Osteoblast (primary cell): ENCODE results near the gene TRIO. TPM values are rescaled to one million over a fixed set of nuclear protein-coding genes. Genes with fewer than 3 reads are reported as not detected.

Experiments
- DNase-seq: peaks from one replicate; pipeline ENCODE4 v3.0.0; 2011; ENCODE audit warnings: low spot score, mixed read lengths; ENCODE audit not compliant: insufficient read length; ENCODE audit errors: missing footprints
- H2AFZ ChIP-seq: 2 replicates; pipeline ENCODE4 v1.6.0; 2011; ENCODE audit warnings: mild to moderate bottlenecking, low read length
- H3K27ac ChIP-seq: 2 replicates; pipeline ENCODE4 v1.5.1; 2011; ENCODE audit warnings: mild to moderate bottlenecking, low read depth, low read length, moderate library complexity
- H3K27me3 ChIP-seq: 2 replicates; pipeline ENCODE4 v1.6.0; 2012; ENCODE audit warnings: mild to moderate bottlenecking, control low read depth, inconsistent platforms, low read length, moderate library complexity; ENCODE audit not compliant: insufficient read depth
- H3K36me3 ChIP-seq: 2 replicates; pipeline ENCODE4 v1.5.1; 2011; ENCODE audit warnings: mild to moderate bottlenecking, low read length, control low read depth, moderate library complexity; ENCODE audit not compliant: insufficient read depth
- H3K4me1 ChIP-seq: 2 replicates; pipeline ENCODE4 v1.5.1; 2011; ENCODE audit warnings: mild to moderate bottlenecking, low read length, control low read depth, moderate library complexity; ENCODE audit not compliant: insufficient read depth
- H3K4me2 ChIP-seq: 2 replicates; pipeline ENCODE4 v1.6.0; 2011; ENCODE audit warnings: mild to moderate bottlenecking, low read length; ENCODE audit not compliant: insufficient read depth
- H3K4me3 ChIP-seq: fragments of 200-600 bp; sonication (generic); 3 replicates; pipeline ENCODE4 v1.5.1; 2012; ENCODE audit warnings: mild to moderate bottlenecking, low read length, inconsistent platforms; ENCODE audit not compliant: insufficient read depth
- H3K79me2 ChIP-seq: 2 replicates; pipeline ENCODE4 v1.6.0; 2012; ENCODE audit warnings: mild to moderate bottlenecking, low read length, control low read depth, inconsistent platforms; ENCODE audit not compliant: insufficient read depth
- H3K9me3 ChIP-seq: 2 replicates; pipeline ENCODE4 v1.5.1; 2011; ENCODE audit warnings: low read depth, low read length, control low read depth
- H4K20me1 ChIP-seq: 2 replicates; pipeline ENCODE4 v1.6.0; 2012; ENCODE audit warnings: mild to moderate bottlenecking, low read length, control low read depth; ENCODE audit not compliant: insufficient read depth
- total RNA-seq: library from RNA; depleted of rRNA; stranded (reverse); fragments of >200 nt; gene quantifications from 2 replicates; pipeline ENCODE4 v1.2.3, GENCODE V29; 2012
- TF ChIP-seq, protein P1 (sequence below): IDR thresholded peaks from 2 replicates; pipeline ENCODE4 v1.5.1; 2011; ENCODE audit warnings: mild to moderate bottlenecking, low read depth, low read length, moderate library complexity; ENCODE audit errors: extremely low read depth

The TRIO gene
- total RNA-seq, 1 donor, result 274 TPM

GRCh38 chr5:14407746-14408175 lies 264.6 kb downstream of the TRIO start:
- Histone ChIP-seq H3K79me2 (peaks cover 21% of the 10 kb centered on the region), H3K4me1 (peaks cover 40% of the 10 kb centered on the region)
- DNase-seq, result no peak

DNA sequence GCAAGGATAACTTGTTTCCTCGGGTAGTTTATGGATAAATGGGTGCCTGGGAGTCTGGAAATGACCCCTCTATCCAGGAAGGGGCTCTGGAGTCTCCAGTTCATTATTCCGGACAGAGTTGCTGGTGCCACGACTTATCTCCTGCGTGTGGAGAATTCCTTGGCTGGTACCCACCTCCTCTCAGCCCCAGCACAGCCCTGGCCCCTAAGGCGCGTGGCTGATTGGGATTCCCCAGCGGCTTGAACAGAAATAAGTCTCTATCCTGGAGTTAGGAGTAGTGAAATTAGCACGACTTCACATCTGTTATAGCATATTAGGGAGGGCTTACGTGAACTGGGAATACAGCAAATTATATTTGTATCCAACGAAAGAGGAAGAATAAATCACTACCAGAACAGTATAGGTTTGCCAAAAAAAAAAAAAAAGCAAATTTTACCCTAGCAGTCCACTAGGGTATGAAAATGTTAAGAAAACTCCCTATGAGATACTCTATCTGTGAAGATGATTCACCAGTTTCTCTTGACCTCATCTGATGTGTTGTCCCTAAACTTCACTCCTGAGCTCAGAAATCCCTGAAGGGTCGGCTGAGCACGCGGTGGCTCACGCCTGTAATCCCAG lies 265.9 kb downstream of the TRIO start:
- no peak for DNase-seq
- H3K27ac ChIP-seq, result peak overlapping the region; percentile 48
- no peaks in the 10 kb centered on the region for H3K27me3 ChIP-seq
- no peak overlapping the region for H2AFZ ChIP-seq
- H3K9me3 ChIP-seq, result no peaks in the 10 kb centered on the region
- H3K4me1 ChIP-seq, result peaks cover 51% of the 10 kb centered on the region
- H4K20me1 ChIP-seq, result peaks cover 6% of the 10 kb centered on the region
- H3K4me2 ChIP-seq, result no peak overlapping the region
- TF ChIP-seq, protein P1, sequence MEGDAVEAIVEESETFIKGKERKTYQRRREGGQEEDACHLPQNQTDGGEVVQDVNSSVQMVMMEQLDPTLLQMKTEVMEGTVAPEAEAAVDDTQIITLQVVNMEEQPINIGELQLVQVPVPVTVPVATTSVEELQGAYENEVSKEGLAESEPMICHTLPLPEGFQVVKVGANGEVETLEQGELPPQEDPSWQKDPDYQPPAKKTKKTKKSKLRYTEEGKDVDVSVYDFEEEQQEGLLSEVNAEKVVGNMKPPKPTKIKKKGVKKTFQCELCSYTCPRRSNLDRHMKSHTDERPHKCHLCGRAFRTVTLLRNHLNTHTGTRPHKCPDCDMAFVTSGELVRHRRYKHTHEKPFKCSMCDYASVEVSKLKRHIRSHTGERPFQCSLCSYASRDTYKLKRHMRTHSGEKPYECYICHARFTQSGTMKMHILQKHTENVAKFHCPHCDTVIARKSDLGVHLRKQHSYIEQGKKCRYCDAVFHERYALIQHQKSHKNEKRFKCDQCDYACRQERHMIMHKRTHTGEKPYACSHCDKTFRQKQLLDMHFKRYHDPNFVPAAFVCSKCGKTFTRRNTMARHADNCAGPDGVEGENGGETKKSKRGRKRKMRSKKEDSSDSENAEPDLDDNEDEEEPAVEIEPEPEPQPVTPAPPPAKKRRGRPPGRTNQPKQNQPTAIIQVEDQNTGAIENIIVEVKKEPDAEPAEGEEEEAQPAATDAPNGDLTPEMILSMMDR, result no peak
- peaks cover 75% of the 10 kb centered on the region for H3K36me3 ChIP-seq
- H3K4me3 ChIP-seq, result no peak overlapping the region
- H3K79me2 ChIP-seq, result peaks cover 29% of the 10 kb centered on the region

More at GRCh38 chr5:14407746-14408175, 264.6 kb downstream of the TRIO start:
- no peak overlapping the region for H3K4me2 ChIP-seq
- TF ChIP-seq, protein P1, result no peak
- H3K36me3 ChIP-seq, result peaks cover 66% of the 10 kb centered on the region
- H4K20me1 ChIP-seq, result peaks cover 2% of the 10 kb centered on the region
- no peak overlapping the region for H2AFZ ChIP-seq
- H3K27me3 ChIP-seq, result no peaks in the 10 kb centered on the region
- no peaks in the 10 kb centered on the region for H3K9me3 ChIP-seq
- H3K27ac ChIP-seq, result peak overlapping the region; percentile 83
- H3K4me3 ChIP-seq, result no peak overlapping the region

DNA sequence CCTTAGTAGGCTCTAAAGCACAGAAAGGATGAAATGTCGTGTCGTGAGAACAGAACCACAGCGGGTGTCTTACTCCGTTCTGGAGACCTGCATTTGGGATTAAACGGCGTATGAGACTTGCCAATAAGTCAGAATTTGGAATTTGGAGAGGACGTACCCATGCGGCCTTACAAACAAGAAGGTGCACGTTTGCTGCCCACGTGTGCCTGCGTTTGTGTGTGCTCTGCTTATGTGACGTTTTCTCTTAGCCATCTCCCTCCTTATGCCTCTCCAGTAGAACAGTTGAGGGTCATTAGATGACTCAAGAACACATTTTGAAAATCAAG lies 266.9 kb downstream of the TRIO start:
- no peak for DNase-seq
- Histone ChIP-seq H2AFZ (no peak overlapping the region), H3K9me3 (no peaks in the 10 kb centered on the region), H3K4me1 (peaks cover 47% of the 10 kb centered on the region), H3K36me3 (peaks cover 79% of the 10 kb centered on the region), H3K27ac (peak overlapping the region; percentile 54), H3K79me2 (peaks cover 39% of the 10 kb centered on the region), H3K4me3 (no peak overlapping the region), H3K4me2 (no peak overlapping the region), H4K20me1 (peaks cover 6% of the 10 kb centered on the region), H3K27me3 (no peaks in the 10 kb centered on the region)
- TF ChIP-seq, protein P1, result no peak

DNA sequence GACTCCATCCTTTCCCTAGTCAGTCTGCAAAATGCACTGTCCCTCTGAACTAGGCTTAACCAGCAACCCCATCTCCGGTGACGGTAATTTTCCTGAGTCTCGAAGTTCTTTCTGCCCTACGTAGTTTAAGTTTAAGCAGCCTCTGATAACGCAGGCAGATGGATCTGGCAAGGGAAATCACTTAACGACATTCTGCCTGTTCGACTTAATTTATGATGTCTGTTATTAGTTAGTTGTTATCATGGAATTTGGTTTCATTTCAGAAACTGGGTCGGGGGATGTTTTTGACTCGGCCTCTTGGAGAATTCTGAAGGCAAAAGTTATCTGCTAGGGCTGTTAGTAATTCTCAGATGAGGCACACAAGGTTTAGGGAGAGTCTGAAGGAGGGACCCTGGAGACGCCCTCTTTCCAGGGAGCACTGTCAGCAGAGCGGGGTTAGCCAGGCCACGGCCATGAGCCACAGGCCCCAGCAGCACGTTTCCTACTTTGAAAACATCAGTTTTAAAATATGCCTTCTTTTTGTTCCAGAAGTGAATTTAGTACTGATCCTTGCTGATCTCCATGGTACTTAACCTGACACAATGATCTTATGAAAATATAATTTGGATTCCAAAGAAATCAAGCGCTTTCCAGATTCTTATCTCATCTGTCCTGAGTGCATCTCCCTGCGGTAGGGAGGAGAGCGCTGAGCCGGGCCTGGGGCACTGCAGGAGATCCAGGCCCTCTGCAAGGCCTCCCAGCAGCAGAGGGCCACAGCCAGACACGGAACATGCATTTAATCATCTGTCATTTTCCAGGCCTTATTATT lies 267.5 kb downstream of the TRIO start:
- Histone ChIP-seq H3K4me1 (peaks cover 47% of the 10 kb centered on the region), H2AFZ (no peak overlapping the region), H3K36me3 (peaks cover 80% of the 10 kb centered on the region), H3K4me2 (no peak overlapping the region), H4K20me1 (peaks cover 6% of the 10 kb centered on the region), H3K79me2 (peaks cover 44% of the 10 kb centered on the region), H3K4me3 (no peak overlapping the region), H3K27me3 (no peaks in the 10 kb centered on the region), H3K27ac (peak overlapping the region; percentile 54), H3K9me3 (no peaks in the 10 kb centered on the region)
- DNase-seq, result no peak
- TF ChIP-seq, protein P1, result no peak
